ENCODE results near the gene MAGEA2.
"Not testable (repeated sequence)": the region's sequence is repeated elsewhere in the genome, so short reads cannot be mapped to it uniquely, and the experiment has no call there.

MAGEA2 gene

DNA sequence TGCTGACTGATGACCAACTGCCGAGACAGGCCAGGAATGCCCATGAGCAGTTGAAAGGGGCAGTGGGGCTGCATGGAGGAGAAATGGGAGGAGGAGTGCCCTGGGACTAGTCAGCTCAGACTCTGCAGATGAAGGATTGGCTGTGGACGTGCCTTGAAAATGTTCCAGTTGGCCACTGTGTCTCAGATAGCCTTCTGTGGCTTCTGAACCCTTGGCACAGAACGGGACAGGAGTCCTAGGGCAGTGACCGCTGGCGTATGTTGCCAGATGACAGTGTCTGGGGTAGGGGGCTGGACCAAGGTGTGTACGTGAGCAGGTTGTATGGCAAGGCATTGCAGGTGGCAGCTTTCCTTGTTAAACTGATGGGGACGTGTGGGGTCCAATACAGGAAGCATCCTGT is 47.1 kb downstream of the MAGEA2 start:
- DNase-seq = not testable (repeated sequence)

DNA sequence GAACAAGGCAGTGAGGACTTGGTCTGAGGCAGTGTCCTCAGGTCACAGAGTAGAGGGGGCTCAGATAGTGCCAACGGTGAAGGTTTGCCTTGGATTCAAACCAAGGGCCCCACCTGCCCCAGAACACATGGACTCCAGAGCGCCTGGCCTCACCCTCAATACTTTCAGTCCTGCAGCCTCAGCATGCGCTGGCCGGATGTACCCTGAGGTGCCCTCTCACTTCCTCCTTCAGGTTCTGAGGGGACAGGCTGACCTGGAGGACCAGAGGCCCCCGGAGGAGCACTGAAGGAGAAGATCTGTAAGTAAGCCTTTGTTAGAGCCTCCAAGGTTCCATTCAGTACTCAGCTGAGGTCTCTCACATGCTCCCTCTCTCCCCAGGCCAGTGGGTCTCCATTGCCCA is 53.3 kb downstream of the MAGEA2 start:
- DNase-seq = not testable (repeated sequence)
